Neural cell (in vitro differentiated cells): ENCODE data around the gene LZTS2.
A peak's percentile ranks its signal among the peaks of the same experiment; 100 is the strongest.

Experiments used
- EP300 ChIP-seq: fragments of 450-650 bp; conservative IDR thresholded peaks from 2 replicates; pipeline ENCODE4 v1.6.1; 2014; ENCODE audit warnings: antibody characterized with exemption, mild to moderate bottlenecking, moderate library complexity; ENCODE audit not compliant: poor library complexity, severe bottlenecking
- EZH2 ChIP-seq: fragments of 200-600, 300-800 bp; shearing (Covaris generic), sonication (generic); IDR thresholded peaks from 2 replicates; pipeline ENCODE4 v1.6.1; 2014; ENCODE audit warnings: antibody characterized with exemption, low read length, borderline replicate concordance, mild to moderate bottlenecking; ENCODE audit not compliant: insufficient read depth, poor library complexity, severe bottlenecking
- POLR2AphosphoS5 ChIP-seq: IDR thresholded peaks from 2 replicates; pipeline ENCODE4 v1.6.1; 2012
- RAD21 ChIP-seq: fragments of 450-650 bp; conservative IDR thresholded peaks from 2 replicates; pipeline ENCODE4 v1.6.1; 2014; ENCODE audit warnings: antibody characterized with exemption, mild to moderate bottlenecking, moderate library complexity
- SMC3 ChIP-seq: fragments of 450-650 bp; conservative IDR thresholded peaks from 2 replicates; pipeline ENCODE4 v1.6.1; 2014; ENCODE audit warnings: antibody characterized with exemption, mild to moderate bottlenecking, moderate library complexity; ENCODE audit not compliant: poor library complexity
- TAF1 ChIP-seq: IDR thresholded peaks from 2 replicates; pipeline ENCODE4 v1.6.1; 2012; ENCODE audit warnings: low read depth
- TF ChIP-seq, protein P1 (sequence below): fragments of 450-650 bp; IDR thresholded peaks from 2 replicates; pipeline ENCODE4 v1.5.1; 2014; ENCODE audit warnings: antibody characterized with exemption, mild to moderate bottlenecking, moderate library complexity; ENCODE audit not compliant: poor library complexity, severe bottlenecking
- TF ChIP-seq, protein P2 (sequence below): IDR thresholded peaks from 2 replicates; pipeline ENCODE4 v1.6.1; 2012; ENCODE audit warnings: borderline replicate concordance

GRCh38 chr10:101050208-101051069 lies 50.8 kb downstream of the LZTS2 start:
- TF ChIP-seq EZH2, result no peak
- TF ChIP-seq POLR2AphosphoS5, result no peak
- TF ChIP-seq, protein P1, sequence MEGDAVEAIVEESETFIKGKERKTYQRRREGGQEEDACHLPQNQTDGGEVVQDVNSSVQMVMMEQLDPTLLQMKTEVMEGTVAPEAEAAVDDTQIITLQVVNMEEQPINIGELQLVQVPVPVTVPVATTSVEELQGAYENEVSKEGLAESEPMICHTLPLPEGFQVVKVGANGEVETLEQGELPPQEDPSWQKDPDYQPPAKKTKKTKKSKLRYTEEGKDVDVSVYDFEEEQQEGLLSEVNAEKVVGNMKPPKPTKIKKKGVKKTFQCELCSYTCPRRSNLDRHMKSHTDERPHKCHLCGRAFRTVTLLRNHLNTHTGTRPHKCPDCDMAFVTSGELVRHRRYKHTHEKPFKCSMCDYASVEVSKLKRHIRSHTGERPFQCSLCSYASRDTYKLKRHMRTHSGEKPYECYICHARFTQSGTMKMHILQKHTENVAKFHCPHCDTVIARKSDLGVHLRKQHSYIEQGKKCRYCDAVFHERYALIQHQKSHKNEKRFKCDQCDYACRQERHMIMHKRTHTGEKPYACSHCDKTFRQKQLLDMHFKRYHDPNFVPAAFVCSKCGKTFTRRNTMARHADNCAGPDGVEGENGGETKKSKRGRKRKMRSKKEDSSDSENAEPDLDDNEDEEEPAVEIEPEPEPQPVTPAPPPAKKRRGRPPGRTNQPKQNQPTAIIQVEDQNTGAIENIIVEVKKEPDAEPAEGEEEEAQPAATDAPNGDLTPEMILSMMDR, result peak; percentile 58
- no peak for TF ChIP-seq TAF1
- no peak for TF ChIP-seq EP300
- no peak for TF ChIP-seq RAD21
- TF ChIP-seq, protein P2, sequence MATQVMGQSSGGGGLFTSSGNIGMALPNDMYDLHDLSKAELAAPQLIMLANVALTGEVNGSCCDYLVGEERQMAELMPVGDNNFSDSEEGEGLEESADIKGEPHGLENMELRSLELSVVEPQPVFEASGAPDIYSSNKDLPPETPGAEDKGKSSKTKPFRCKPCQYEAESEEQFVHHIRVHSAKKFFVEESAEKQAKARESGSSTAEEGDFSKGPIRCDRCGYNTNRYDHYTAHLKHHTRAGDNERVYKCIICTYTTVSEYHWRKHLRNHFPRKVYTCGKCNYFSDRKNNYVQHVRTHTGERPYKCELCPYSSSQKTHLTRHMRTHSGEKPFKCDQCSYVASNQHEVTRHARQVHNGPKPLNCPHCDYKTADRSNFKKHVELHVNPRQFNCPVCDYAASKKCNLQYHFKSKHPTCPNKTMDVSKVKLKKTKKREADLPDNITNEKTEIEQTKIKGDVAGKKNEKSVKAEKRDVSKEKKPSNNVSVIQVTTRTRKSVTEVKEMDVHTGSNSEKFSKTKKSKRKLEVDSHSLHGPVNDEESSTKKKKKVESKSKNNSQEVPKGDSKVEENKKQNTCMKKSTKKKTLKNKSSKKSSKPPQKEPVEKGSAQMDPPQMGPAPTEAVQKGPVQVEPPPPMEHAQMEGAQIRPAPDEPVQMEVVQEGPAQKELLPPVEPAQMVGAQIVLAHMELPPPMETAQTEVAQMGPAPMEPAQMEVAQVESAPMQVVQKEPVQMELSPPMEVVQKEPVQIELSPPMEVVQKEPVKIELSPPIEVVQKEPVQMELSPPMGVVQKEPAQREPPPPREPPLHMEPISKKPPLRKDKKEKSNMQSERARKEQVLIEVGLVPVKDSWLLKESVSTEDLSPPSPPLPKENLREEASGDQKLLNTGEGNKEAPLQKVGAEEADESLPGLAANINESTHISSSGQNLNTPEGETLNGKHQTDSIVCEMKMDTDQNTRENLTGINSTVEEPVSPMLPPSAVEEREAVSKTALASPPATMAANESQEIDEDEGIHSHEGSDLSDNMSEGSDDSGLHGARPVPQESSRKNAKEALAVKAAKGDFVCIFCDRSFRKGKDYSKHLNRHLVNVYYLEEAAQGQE, result no peak
- TF ChIP-seq SMC3, result peak; percentile 13
